Mesendoderm (in vitro differentiated cells): ENCODE data around the gene ZCCHC7. TPM values are rescaled to one million over a fixed set of nuclear protein-coding genes. Genes with fewer than 3 reads are reported as not detected.

Experiments
- small RNA-seq: library from polyadenylated mRNA; stranded (forward); fragments of <200 nt; extraction: miRNeasy Mini kit (QIAGEN cat#:217004); gene quantifications from one replicate; pipeline ENCODE3, GENCODE V24; 2013; ENCODE audit not compliant: insufficient read depth

Gene ZCCHC7

Small RNA genes lying within 50 kb of the gene (small RNA-seq; reads per million reads assigned to genes)
- gene AL512604.1 (not detected), gene RF00019 (not detected), gene RNU6-677P (0.54 reads per million)
